ENCODE data around the gene KRTAP12-2.

DNA sequence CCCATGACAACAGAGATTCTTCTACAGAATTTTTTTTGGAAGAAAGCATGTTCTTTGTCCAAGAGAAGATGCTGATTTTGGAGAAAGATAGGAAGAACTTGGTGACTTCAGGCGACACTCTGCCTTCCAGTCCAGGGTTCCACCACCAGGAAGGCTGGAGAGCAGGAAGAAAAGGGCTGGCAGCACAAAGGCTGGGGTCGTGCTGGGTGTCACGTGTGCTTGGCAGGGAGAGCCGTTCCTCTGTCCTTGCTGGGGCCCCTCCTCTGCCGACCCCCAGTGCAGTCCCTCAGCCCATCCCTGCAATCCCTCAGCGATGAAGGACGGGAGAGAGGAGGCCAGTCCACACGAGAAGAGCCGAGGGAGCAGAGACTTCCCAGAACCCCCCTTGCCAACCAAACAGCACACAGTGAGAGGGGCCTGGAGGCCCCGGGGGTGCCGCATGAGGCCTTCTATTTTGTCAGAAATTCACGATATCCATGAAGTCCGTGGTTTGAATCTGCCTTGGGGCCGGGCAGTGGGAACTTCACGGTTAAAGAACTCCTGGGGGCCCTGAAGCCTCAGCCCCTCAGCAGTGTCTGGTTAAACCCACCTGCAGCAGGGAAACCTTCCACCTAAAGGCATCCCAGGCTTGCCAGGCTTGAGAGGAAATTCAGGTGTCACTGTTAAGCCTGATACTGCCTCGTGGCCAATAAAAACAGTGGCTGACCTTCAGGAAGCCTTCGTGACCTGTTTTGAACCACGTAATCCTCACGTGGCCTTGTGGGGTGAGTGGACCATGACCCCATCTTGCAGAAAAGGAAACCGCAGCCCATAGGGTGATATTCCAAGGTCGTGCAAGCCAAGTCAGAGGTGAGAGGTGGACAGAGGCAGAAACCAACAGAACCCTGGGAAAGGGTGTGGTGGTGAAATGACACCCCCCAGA lies 33.6 kb upstream of the KRTAP12-2 start:
- TF ChIP-seq CTCF (IDR thresholded peaks at IDR 0.05) (no peak), POLR2A (IDR thresholded peaks at IDR 0.05) (no peak)
